Transverse colon (tissue), 4 donors: ENCODE measurements around the gene F10. TPM values are rescaled to one million over a fixed set of nuclear protein-coding genes. Genes with fewer than 3 reads are reported as not detected.
A peak's percentile ranks its signal among the peaks of the same experiment; 100 is the strongest.

Source experiments
- DNase-seq: peaks from one replicate; pipeline ENCODE4 v3.0.0-alpha.2; 2019
- H3K27ac ChIP-seq, 4 donors: fragments of 200-600 bp; sonication (generic); 2 replicates each; pipeline ENCODE4 v1.5.1; 2016 to 2018; ENCODE audit warnings: inconsistent platforms in 4 of 4
- H3K27me3 ChIP-seq: fragments of 200-600 bp; sonication (generic); 2 replicates; pipeline ENCODE4 v1.5.1; 2017; ENCODE audit warnings: inconsistent platforms
- H3K36me3 ChIP-seq, 4 donors: fragments of 200-600 bp; sonication (generic); 2 replicates each; pipeline ENCODE4 v1.5.1; 2017 to 2019; ENCODE audit warnings: inconsistent platforms in 4 of 4
- H3K4me1 ChIP-seq, 4 donors: fragments of 200-600 bp; sonication (generic); 2 replicates each; pipeline ENCODE4 v1.5.1; 2017 to 2020; ENCODE audit warnings: inconsistent platforms in 4 of 4
- H3K4me3 ChIP-seq, 4 donors: fragments of 200-600 bp; sonication (generic); 1 replicate in 1 of 4; 2 replicates in 3 of 4; pipeline versions ENCODE4 v1.5.1 to v1.6.1; 2017 to 2019; ENCODE audit warnings: inconsistent platforms in 4 of 4
- H3K9me3 ChIP-seq, 2 donors: fragments of 200-600 bp; sonication (generic); 2 replicates each; pipeline ENCODE4 v1.5.1; 2017 to 2019; ENCODE audit warnings: inconsistent platforms in 2 of 2
- CTCF ChIP-seq, 5 experiments: fragments of 200-600 bp in 3 of 5; fragments of 450-650 bp in 2 of 5; sonication (generic) in 3 of 5; IDR thresholded peaks; 1 replicate in 2 of 5; 2 replicates in 3 of 5; pipeline ENCODE4 v1.5.1; 2016 to 2017; ENCODE audit warnings: antibody characterized with exemption in 5 of 5, inconsistent platforms in 3 of 5, mild to moderate bottlenecking in 2 of 5, moderate library complexity in 1 of 5
- EP300 ChIP-seq: sonication (generic); formaldehyde crosslinking; IDR thresholded peaks from one replicate; pipeline ENCODE4 v1.6.1; 2017; ENCODE audit warnings: antibody characterized with exemption, low read depth
- POLR2A ChIP-seq: fragments of 450-650 bp; IDR thresholded peaks from one replicate; pipeline ENCODE4 v1.6.1; 2016; ENCODE audit warnings: antibody characterized with exemption, mild to moderate bottlenecking, moderate library complexity
- POLR2AphosphoS5 ChIP-seq, 3 donors: sonication (generic); formaldehyde crosslinking; IDR thresholded peaks; one replicate each; pipeline ENCODE4 v1.6.1; 2016; ENCODE audit warnings: antibody characterized with exemption in 3 of 3
- WGBS, 2 donors: methylation state at CpG; one replicate each; pipeline ENCODE4 v1.1.5; 2018; ENCODE audit warnings: low coverage in 1 of 2; 5-methylcytosine and 5-hydroxymethylcytosine counted together
- in situ Hi-C, 4 donors: fragments of 200-750 bp; cut with MboI; loops; one replicate each; pipeline versions ENCODE4 v1.15.0 to v1.15.1; 2017; ENCODE audit warnings: low sequenced_read_pairs in 3 of 4, low pct_ligation_motif_present in 1 of 4, low pct_unique_long_range_greater_than_20kb in 1 of 4
- intact Hi-C: fragments of 100-400 bp; cut with DNase I; formaldehyde crosslinking; loops from one replicate; pipeline ENCODE4 v1.15.1; 2023; ENCODE audit warnings: low total_unique reads
- total RNA-seq, 4 donors: library from RNA; depleted of rRNA; stranded (reverse); fragments of >200 nt; gene quantifications; one replicate each; pipeline ENCODE4 v1.1.0, GENCODE V29; 2016

The F10 gene
- total RNA-seq, 4 donors from 2014 or later: 0.60 to 4.6 (median 3.4) TPM

- Histone ChIP-seq H3K9me3 (no peaks in the 10 kb centered on the region), H3K27ac (no peak overlapping the region), H3K27me3 (peaks cover 15% of the 10 kb centered on the region), H3K4me1 (peaks cover 0 to 12% (median 12%) of the 10 kb centered on the region in 4 donors), H3K36me3 (no peaks in the 10 kb centered on the region), H3K4me3 (no peak overlapping the region)
- in situ Hi-C loops: no loop called here
- WGBS, 2 donors: 90% methylated on average over 17 of the region's 17 CpGs; no CpG with 5 or more reads in 1 of the 2 donors
- DNase-seq: peak; percentile 5
- TF ChIP-seq EP300 (no peak), POLR2A (no peak), CTCF (IDR thresholded peaks at IDR 0.05) (no peak)
- intact Hi-C loops: no loop called here
These were observed 7.9 kb upstream of the F10 start for GRCh38 chr13:113114511-113115362.

- no peak overlapping the region for H3K4me3 ChIP-seq
- intact Hi-C loops (no loop called here), in situ Hi-C loops (no loop called here)
- no peak for DNase-seq
- no peak overlapping the region for H3K27ac ChIP-seq
- no peaks in the 10 kb centered on the region for H3K36me3 ChIP-seq
- TF ChIP-seq POLR2A (no peak), EP300 (no peak), CTCF (IDR thresholded peaks at IDR 0.05) (no peak)
- peaks cover 6% of the 10 kb centered on the region for H3K27me3 ChIP-seq
- peaks cover 0 to 4% (median 3%) of the 10 kb centered on the region in 4 donors for H3K4me1 ChIP-seq
- WGBS, 2 donors: 73% methylated on average over 21 of the region's 21 CpGs; no CpG with 5 or more reads in 1 of the 2 donors
- H3K9me3 ChIP-seq: no peaks in the 10 kb centered on the region
These were observed 7.0 kb upstream of the F10 start for GRCh38 chr13:113115363-113116205.

GRCh38 chr13:113116206-113116800 lies 6.3 kb upstream of the F10 start:
- intact Hi-C loops (no loop called here), in situ Hi-C loops (no loop called here)
- 83 to 85% methylated on average over 5 to 10 of the region's 10 CpGs for WGBS, 2 donors
- Histone ChIP-seq H3K9me3 (no peaks in the 10 kb centered on the region), H3K27me3 (no peaks in the 10 kb centered on the region), H3K4me1 (no peaks in the 10 kb centered on the region), H3K36me3 (no peaks in the 10 kb centered on the region), H3K4me3 (no peak overlapping the region), H3K27ac (no peak overlapping the region)
- no peak for TF ChIP-seq POLR2AphosphoS5 (IDR thresholded peaks at IDR 0.05)
- TF ChIP-seq EP300: no peak
- TF ChIP-seq CTCF (IDR thresholded peaks at IDR 0.05): no peak
- TF ChIP-seq POLR2A: no peak
- DNase-seq: no peak

- no peaks in the 10 kb centered on the region for H3K9me3 ChIP-seq
- TF ChIP-seq CTCF (IDR thresholded peaks at IDR 0.05): no peak
- no peak for TF ChIP-seq POLR2A
- no peak for TF ChIP-seq POLR2AphosphoS5 (IDR thresholded peaks at IDR 0.05)
- TF ChIP-seq EP300: no peak
- no peak for DNase-seq
- H3K36me3 ChIP-seq: no peaks in the 10 kb centered on the region
- in situ Hi-C loops: no loop called here
- no peaks in the 10 kb centered on the region for H3K4me1 ChIP-seq
- 85% methylated on average over 10 of the region's 10 CpGs; no CpG with 5 or more reads in 1 of the 2 donors for WGBS, 2 donors
- no peaks in the 10 kb centered on the region for H3K27me3 ChIP-seq
- H3K4me3 ChIP-seq: no peak overlapping the region
- intact Hi-C loops: no loop called here
- H3K27ac ChIP-seq: no peak overlapping the region
These were observed 5.7 kb upstream of the F10 start for GRCh38 chr13:113116871-113117271.
